GM18951 (cell line): ENCODE data around the gene KANTR.

Source experiments
- POLR2A ChIP-seq: IDR thresholded peaks from 4 replicates; pipeline ENCODE4 v1.6.1; 2011; ENCODE audit warnings: mild to moderate bottlenecking; ENCODE audit not compliant: insufficient read length, insufficient read depth; ENCODE audit errors: extremely low read depth
- in situ Hi-C: fragments of 300-500 bp; cut with MboI; formaldehyde crosslinking; loops from one replicate; pipeline ENCODE4 v1.12.0; 2022; ENCODE audit warnings: low sequenced_read_pairs, mixed read lengths, inconsistent platforms; ENCODE audit not compliant: unreplicated experiment

The KANTR gene, protein sequence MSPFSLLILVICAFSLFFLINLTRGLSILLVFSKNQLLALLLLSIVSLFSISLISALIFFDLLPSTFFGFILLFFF

DNA sequence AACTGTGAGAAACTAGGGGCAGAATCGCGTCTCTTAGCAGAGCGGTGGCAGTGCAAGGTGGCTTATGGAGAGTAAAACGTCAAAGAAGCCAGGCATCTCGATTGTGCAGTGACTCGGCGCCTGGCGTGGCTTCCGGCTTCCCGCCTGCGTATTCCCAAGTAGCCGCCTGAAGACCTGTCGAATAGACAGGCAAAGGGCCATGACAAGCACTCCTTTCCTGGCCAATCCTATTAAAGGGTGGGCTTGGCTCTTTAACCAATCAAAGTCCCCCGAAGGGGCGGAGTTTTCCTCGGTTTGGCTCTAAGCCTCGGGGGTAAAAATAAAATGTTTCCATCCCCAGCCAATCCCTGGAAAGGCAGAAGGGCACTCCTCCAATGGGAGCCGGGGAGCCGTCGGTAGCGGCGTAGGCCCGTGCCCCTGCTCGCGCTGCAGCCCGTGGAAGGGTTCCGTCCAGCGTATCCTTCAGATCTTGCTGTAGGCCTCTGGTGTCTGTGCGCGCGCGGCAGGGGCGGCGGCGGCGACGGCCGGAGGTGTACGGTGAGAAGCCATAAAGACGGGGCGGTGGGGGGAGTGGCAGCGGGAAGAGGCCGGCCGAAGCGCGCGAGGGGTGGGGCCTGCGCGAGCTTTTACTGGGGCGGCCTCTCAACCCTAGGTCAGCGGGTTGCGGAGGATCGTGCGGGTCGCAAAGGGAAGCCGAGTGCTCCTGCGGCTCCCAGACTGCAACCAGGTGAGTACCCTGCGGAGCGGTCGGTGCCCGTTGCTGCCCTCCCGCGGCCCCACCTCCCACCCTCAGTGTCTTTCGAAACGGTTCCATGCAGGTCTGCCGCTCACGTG lies at the start of gene KANTR:
Gene KANTR, plus strand, starts transcription at position 395 of the 834 bp plus-strand sequence. CDS start 30,131 bp downstream, outside the sequence.
- peak; percentile 57 for TF ChIP-seq POLR2A
- in situ Hi-C loops = no loop called here

DNA sequence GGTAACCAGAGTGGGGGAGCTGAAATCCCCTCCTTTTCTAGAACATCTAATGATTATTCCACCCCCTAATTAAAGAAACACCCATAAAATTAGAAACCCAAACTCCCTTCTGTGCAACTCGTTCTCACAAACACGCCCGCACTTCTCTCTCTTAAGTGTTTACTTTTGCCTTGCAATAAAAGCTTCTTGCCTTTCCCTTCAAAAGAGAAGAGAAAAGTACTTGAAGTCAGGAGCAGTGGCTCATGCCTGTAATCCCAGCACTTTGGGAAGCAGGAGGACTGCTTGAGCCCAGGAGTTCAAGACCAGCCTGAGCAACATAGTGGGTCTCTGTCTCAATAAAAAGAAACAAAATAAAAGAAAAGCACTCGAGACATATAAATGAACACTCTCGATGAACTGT lies 48.9 kb upstream of the KANTR start:
- no peak for TF ChIP-seq POLR2A
- in situ Hi-C loops = no loop called here

GRCh38 chrX:53047228-53047627 lies 46.7 kb upstream of the KANTR start:
- in situ Hi-C loops = no loop called here
- no peak for TF ChIP-seq POLR2A

- in situ Hi-C loops = no loop called here
Observed at GRCh38 chrX:53048169-53049126, 45.5 kb upstream of the KANTR start, which contains the start of gene GPR173. Gene GPR173, plus strand, starts transcription at chrX:53048789. Its CDS starts 27,833 bp downstream, at chrX:53076622.

GRCh38 chrX:53049127-53049517 lies 44.8 kb upstream of the KANTR start:
- TF ChIP-seq POLR2A = no peak
- in situ Hi-C loops = no loop called here

More at GRCh38 chrX:53048169-53049126, 45.5 kb upstream of the KANTR start, which contains the start of gene GPR173:
- no peak for TF ChIP-seq POLR2A

DNA sequence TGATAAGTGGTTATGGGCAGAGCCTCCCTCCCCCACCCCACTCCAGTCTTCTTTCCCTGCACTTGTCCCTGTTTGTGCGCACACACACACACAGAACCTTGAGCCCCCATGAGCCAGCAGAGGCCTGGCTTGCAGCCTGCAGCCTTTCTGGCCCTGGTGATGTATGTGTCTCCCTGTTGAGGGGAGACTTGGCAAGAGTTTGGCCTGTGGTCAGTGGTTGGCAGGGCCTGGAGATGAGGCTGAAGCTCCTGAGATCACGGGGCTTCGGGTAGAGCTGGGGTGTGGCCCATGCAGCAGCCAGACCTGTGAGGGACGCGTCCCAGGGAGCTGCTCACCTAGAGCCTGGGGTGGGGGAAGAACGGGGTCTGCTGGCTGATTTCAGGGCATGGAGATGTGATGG lies 43.1 kb upstream of the KANTR start:
- TF ChIP-seq POLR2A = no peak
- in situ Hi-C loops = no loop called here

- no peak for TF ChIP-seq POLR2A
- in situ Hi-C loops = no loop called here
Observed at GRCh38 chrX:53055244-53055849, 38.6 kb upstream of the KANTR start.

- TF ChIP-seq POLR2A = no peak
- in situ Hi-C loops = no loop called here
Observed at GRCh38 chrX:53056292-53056691, 37.6 kb upstream of the KANTR start.

DNA sequence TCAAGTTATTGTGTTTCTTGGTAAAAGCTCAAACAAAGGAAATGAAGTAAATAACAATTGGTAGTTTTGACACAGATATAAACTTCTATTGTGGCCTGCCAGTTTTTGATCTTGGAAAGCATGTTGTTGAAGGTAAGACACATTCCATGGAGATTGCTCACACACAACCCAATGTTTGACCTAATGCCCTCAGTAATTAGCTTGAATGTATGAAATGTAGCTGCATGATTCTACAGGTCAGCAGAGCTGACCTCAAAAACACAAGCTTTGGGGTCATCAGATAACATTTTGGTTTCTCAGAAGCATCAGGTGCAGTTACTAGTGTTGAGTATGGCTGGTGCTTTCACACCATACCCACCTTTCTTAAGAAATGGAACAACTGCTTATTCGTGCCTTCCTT lies 28.8 kb upstream of the KANTR start:
- no peak for TF ChIP-seq POLR2A
- in situ Hi-C loops = no loop called here

DNA sequence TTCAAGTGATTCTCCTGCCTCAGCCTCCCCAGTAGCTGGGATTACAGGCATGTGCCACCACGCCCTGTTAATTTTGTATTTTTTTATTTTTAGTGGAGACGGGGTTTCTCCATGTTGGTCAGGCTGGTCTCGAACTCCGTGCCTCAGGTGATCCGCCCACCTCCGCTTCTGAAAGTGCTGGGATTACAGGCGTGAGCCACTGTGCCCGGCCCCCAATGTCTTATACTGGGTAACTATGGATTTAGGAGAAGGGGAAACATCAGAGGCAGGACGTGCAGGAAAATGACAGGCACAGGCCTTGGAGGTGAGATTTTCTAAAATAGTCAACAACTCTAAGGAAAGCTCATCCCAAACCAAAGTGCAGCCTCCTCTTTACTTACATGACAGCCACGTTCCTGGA lies 22.9 kb upstream of the KANTR start:
- TF ChIP-seq POLR2A = no peak
- in situ Hi-C loops = no loop called here

GRCh38 chrX:53071604-53072417 lies 22.1 kb upstream of the KANTR start:
- in situ Hi-C loops = no loop called here
- TF ChIP-seq POLR2A = peak; percentile 12
